GM23338 (cell line): ENCODE data around the gene LEFTY2. TPM values are rescaled to one million over a fixed set of nuclear protein-coding genes. Genes with fewer than 3 reads are reported as not detected.
A peak's percentile ranks its signal among the peaks of the same experiment; 100 is the strongest.

Experiments
- ATAC-seq: fragments of 200-7000 bp; cut with Tn5 transposase; 3 replicates; pipeline ENCODE4 v1.9.1; 2020
- DNase-seq: peaks from one replicate; pipeline ENCODE4 v3.0.0-alpha.2; 2015; ENCODE audit warnings: low spot score
- H2AFZ ChIP-seq: fragments of 200-600 bp; sonication (generic); 2 replicates; pipeline ENCODE4 v1.8.0; 2016; ENCODE audit warnings: antibody characterized with exemption, mild to moderate bottlenecking, moderate library complexity
- H3F3A ChIP-seq: fragments of 200-600 bp; sonication (generic); replicated peaks from 2 replicates; pipeline ENCODE4 v1.8.0; 2017; ENCODE audit warnings: antibody characterized with exemption, mixed run types, low read depth
- H3K27ac ChIP-seq: fragments of 200-600 bp; sonication (generic); 2 replicates; pipeline ENCODE4 v1.6.1; 2016; ENCODE audit warnings: low read depth
- H3K27me3 ChIP-seq: fragments of 200-600 bp; sonication (generic); 2 replicates; pipeline ENCODE4 v1.8.0; 2016; ENCODE audit warnings: mild to moderate bottlenecking, mixed run types, moderate library complexity; ENCODE audit not compliant: insufficient read depth
- H3K36me3 ChIP-seq: fragments of 200-600 bp; sonication (generic); 2 replicates; pipeline ENCODE4 v1.8.0; 2016; ENCODE audit warnings: mild to moderate bottlenecking; ENCODE audit not compliant: insufficient read depth
- H3K4me1 ChIP-seq: fragments of 200-600 bp; sonication (generic); 2 replicates; pipeline ENCODE4 v1.8.0; 2016; ENCODE audit warnings: mild to moderate bottlenecking, moderate library complexity; ENCODE audit not compliant: insufficient read depth
- H3K4me2 ChIP-seq: fragments of 200-600 bp; sonication (generic); 2 replicates; pipeline ENCODE4 v1.7.1; 2017; ENCODE audit warnings: mixed run types
- H3K4me3 ChIP-seq: fragments of 200-600 bp; sonication (generic); 2 replicates; pipeline ENCODE4 v1.6.1; 2016; ENCODE audit warnings: mixed run types
- H3K79me2 ChIP-seq: fragments of 200-600 bp; sonication (generic); replicated peaks from 2 replicates; pipeline ENCODE4 v1.8.0; 2017; ENCODE audit warnings: mild to moderate bottlenecking; ENCODE audit not compliant: insufficient read depth
- H3K9me2 ChIP-seq: fragments of 200-600 bp; sonication (generic); 2 replicates; pipeline ENCODE4 v1.8.0; 2017; ENCODE audit not compliant: insufficient read depth
- H4K20me1 ChIP-seq: fragments of 200-600 bp; sonication (generic); replicated peaks from 2 replicates; pipeline ENCODE4 v1.8.0; 2017; ENCODE audit warnings: mild to moderate bottlenecking; ENCODE audit not compliant: insufficient read depth
- H3K27ac Mint-ChIP-seq: 2 replicates; pipeline ENCODE4 v1.8.0; 2020; ENCODE audit warnings: inconsistent platforms, mild to moderate bottlenecking, moderate library complexity, mixed read lengths
- H3K27me3 Mint-ChIP-seq: 3 replicates; pipeline ENCODE4 v1.8.0; 2022; ENCODE audit warnings: low read depth, mild to moderate bottlenecking, moderate library complexity, mixed read lengths, inconsistent platforms; ENCODE audit not compliant: insufficient read depth, poor library complexity
- H3K36me3 Mint-ChIP-seq: 3 replicates; pipeline ENCODE4 v1.8.0; 2021; ENCODE audit warnings: low read depth, mild to moderate bottlenecking, inconsistent platforms, moderate library complexity, mixed read lengths
- H3K4me1 Mint-ChIP-seq: 3 replicates; pipeline ENCODE4 v1.8.0; 2020; ENCODE audit warnings: mild to moderate bottlenecking, inconsistent platforms, mixed read lengths
- H3K4me3 Mint-ChIP-seq: 3 replicates; pipeline ENCODE4 v1.8.0; 2021; ENCODE audit warnings: moderate library complexity, mild to moderate bottlenecking, inconsistent platforms, mixed read lengths
- H3K9me3 Mint-ChIP-seq: 3 replicates; pipeline ENCODE4 v1.8.0; 2020; ENCODE audit warnings: moderate library complexity, mild to moderate bottlenecking, inconsistent platforms, mixed read lengths
- CREB1 ChIP-seq: fragments of 250-450 bp; sonication (Bioruptor Pico); IDR thresholded peaks from 2 replicates; pipeline ENCODE4 v1.5.0; 2020; ENCODE audit warnings: low read depth, mild to moderate bottlenecking, moderate library complexity
- CTCF ChIP-seq, 2 experiments: fragments of 200-600 bp in 1 of 2; sonication (generic) in 1 of 2; conservative IDR thresholded peaks; 2 replicates each; pipeline versions ENCODE4 v1.5.1 to v1.6.1; 2016 to 2017; ENCODE audit warnings: antibody characterized with exemption in 2 of 2, low read depth in 2 of 2, mild to moderate bottlenecking in 2 of 2, moderate library complexity in 1 of 2
- ETS1 ChIP-seq: IDR thresholded peaks from 2 replicates; pipeline ENCODE4 v1.6.1; 2016; ENCODE audit warnings: antibody characterized with exemption
- EZH2 ChIP-seq: fragments of 200-600 bp; sonication (generic); IDR thresholded peaks from one replicate; pipeline ENCODE4 v1.8.0; 2017; ENCODE audit warnings: antibody characterized with exemption, mild to moderate bottlenecking, low read depth; ENCODE audit not compliant: unreplicated experiment
- NANOG ChIP-seq: IDR thresholded peaks from 2 replicates; pipeline ENCODE4 v1.6.1; 2016; ENCODE audit warnings: antibody characterized with exemption, borderline replicate concordance
- POLR2AphosphoS5 ChIP-seq: IDR thresholded peaks from 2 replicates; pipeline ENCODE4 v1.6.1; 2016; ENCODE audit warnings: antibody characterized with exemption, low read depth
- STAT1 ChIP-seq: IDR thresholded peaks from one replicate; pipeline ENCODE4 v1.6.1; 2016; ENCODE audit warnings: antibody characterized with exemption; ENCODE audit not compliant: unreplicated experiment
- polyA plus RNA-seq: library from polyadenylated mRNA; unstranded; fragments of >200 nt; fragmentation: Nextera tagmentation; extraction: Ambion mirVana; gene quantifications from 2 replicates; pipeline ENCODE4 v1.2.1, GENCODE V29; 2016
- total RNA-seq: library from RNA; depleted of rRNA; stranded (reverse); fragments of >200 nt; shearing (Covaris generic); gene quantifications from 2 replicates; pipeline ENCODE4 v1.2.3, GENCODE V29; 2014

The LEFTY2 gene
- total and polyA plus RNA-seq, 2 experiments from 2014 or later, result 8.3 to 12.4 TPM

- no peak overlapping the region for H2AFZ ChIP-seq
- ATAC-seq (no peak), DNase-seq (no peak)
- Mint-ChIP-seq H3K27me3 (peaks cover 4% of the 10 kb centered on the region), H3K4me3 (no peak overlapping the region), H3K27ac (no peak overlapping the region), H3K36me3 (no peaks in the 10 kb centered on the region), H3K9me3 (no peaks in the 10 kb centered on the region), H3K4me1 (peaks cover 23% of the 10 kb centered on the region)
- no peaks in the 10 kb centered on the region for H3K27me3 ChIP-seq
- no peaks in the 10 kb centered on the region; the same call in 1 of the 2 replicates for H3F3A ChIP-seq
- H3K9me2 ChIP-seq, result no peaks in the 10 kb centered on the region
- H3K79me2 ChIP-seq, result no peaks in the 10 kb centered on the region
- H3K4me1 ChIP-seq, result peaks cover 22% of the 10 kb centered on the region
- H3K27ac ChIP-seq, result no peak overlapping the region
- H4K20me1 ChIP-seq, result no peaks in the 10 kb centered on the region
- H3K36me3 ChIP-seq, result no peaks in the 10 kb centered on the region
- TF ChIP-seq ETS1, result no peak
- no peak for TF ChIP-seq CREB1 (CRISPR knock-in tag)
- H3K4me2 ChIP-seq, result no peak overlapping the region
- no peak overlapping the region for H3K4me3 ChIP-seq
Observed at GRCh38 chr1:225953315-225953714, 12.3 kb upstream of the LEFTY2 start.

- Mint-ChIP-seq H3K4me3 (no peak overlapping the region), H3K27me3 (peaks cover 14% of the 10 kb centered on the region), H3K27ac (no peak overlapping the region), H3K4me1 (peaks cover 38% of the 10 kb centered on the region), H3K9me3 (no peaks in the 10 kb centered on the region), H3K36me3 (no peaks in the 10 kb centered on the region)
- Histone ChIP-seq H4K20me1 (no peaks in the 10 kb centered on the region), H3K36me3 (no peaks in the 10 kb centered on the region), H2AFZ (peak overlapping the region; percentile 66; the same call in 1 of the 2 replicates), H3K4me3 (peak overlapping the region; percentile 28; the same call in 1 of the 2 replicates), H3K9me2 (no peaks in the 10 kb centered on the region), H3K27me3 (no peaks in the 10 kb centered on the region), H3K4me1 (peaks cover 42% of the 10 kb centered on the region), H3K27ac (no peak overlapping the region), H3F3A (peaks cover 9% of the 10 kb centered on the region; the same call in 1 of the 2 replicates), H3K4me2 (peak overlapping the region; percentile 64), H3K79me2 (no peaks in the 10 kb centered on the region)
- DNase-seq, result peak; percentile 77
- ATAC-seq, result peak; percentile 91
- no peak for TF ChIP-seq ETS1
- no peak for TF ChIP-seq STAT1
- TF ChIP-seq POLR2AphosphoS5, result no peak
- TF ChIP-seq CTCF (conservative IDR thresholded peaks at IDR 0.05; ENCODE audit: low read depth in 2 of 2), result no peak
- TF ChIP-seq EZH2, result no peak
- no peak for TF ChIP-seq NANOG
Observed at GRCh38 chr1:225950905-225951497, 10.0 kb upstream of the LEFTY2 start.
